ENCODE measurements around the gene F11R.

- TF ChIP-seq CTCF (IDR thresholded peaks at IDR 0.05) = no peak
- TF ChIP-seq POLR2AphosphoS5 (IDR thresholded peaks at IDR 0.05) = no peak
- no peak for TF ChIP-seq POLR2A (IDR thresholded peaks at IDR 0.05)
These were observed 2.4 kb downstream of the F11R start for GRCh38 chr1:161018631-161018930.

All from prostate gland (tissue), 2 donors.